ENCODE results near the gene DBT. TPM values are rescaled to one million over a fixed set of nuclear protein-coding genes. Genes with fewer than 3 reads are reported as not detected.

Gene DBT
- total and polyA plus RNA-seq, 2 of the 8 experiments (the other 6 are each of a cell fraction or from before 2014, with no cell fraction given), result 3.3 to 24.6 TPM

DNA sequence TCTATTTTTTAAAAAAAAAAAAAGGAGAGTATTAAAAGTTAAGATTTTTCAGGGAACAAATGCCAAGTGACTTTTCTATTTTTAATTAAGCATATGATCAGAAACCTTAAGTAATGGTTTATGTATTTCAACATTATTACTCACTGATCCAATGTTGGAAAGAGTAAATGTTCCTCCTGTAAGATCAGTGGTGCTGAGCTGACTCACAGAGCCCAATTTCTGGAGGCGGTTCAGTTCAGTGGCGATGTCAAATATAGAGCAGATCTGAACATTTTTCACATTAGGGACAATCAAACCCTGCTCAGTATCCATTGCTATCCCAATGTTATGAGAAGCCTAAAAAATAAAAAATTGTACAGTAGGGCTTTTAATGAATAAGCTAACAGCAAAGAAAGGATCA lies 43.3 kb downstream of the DBT start (continued):
- TF ChIP-seq, protein P1, sequence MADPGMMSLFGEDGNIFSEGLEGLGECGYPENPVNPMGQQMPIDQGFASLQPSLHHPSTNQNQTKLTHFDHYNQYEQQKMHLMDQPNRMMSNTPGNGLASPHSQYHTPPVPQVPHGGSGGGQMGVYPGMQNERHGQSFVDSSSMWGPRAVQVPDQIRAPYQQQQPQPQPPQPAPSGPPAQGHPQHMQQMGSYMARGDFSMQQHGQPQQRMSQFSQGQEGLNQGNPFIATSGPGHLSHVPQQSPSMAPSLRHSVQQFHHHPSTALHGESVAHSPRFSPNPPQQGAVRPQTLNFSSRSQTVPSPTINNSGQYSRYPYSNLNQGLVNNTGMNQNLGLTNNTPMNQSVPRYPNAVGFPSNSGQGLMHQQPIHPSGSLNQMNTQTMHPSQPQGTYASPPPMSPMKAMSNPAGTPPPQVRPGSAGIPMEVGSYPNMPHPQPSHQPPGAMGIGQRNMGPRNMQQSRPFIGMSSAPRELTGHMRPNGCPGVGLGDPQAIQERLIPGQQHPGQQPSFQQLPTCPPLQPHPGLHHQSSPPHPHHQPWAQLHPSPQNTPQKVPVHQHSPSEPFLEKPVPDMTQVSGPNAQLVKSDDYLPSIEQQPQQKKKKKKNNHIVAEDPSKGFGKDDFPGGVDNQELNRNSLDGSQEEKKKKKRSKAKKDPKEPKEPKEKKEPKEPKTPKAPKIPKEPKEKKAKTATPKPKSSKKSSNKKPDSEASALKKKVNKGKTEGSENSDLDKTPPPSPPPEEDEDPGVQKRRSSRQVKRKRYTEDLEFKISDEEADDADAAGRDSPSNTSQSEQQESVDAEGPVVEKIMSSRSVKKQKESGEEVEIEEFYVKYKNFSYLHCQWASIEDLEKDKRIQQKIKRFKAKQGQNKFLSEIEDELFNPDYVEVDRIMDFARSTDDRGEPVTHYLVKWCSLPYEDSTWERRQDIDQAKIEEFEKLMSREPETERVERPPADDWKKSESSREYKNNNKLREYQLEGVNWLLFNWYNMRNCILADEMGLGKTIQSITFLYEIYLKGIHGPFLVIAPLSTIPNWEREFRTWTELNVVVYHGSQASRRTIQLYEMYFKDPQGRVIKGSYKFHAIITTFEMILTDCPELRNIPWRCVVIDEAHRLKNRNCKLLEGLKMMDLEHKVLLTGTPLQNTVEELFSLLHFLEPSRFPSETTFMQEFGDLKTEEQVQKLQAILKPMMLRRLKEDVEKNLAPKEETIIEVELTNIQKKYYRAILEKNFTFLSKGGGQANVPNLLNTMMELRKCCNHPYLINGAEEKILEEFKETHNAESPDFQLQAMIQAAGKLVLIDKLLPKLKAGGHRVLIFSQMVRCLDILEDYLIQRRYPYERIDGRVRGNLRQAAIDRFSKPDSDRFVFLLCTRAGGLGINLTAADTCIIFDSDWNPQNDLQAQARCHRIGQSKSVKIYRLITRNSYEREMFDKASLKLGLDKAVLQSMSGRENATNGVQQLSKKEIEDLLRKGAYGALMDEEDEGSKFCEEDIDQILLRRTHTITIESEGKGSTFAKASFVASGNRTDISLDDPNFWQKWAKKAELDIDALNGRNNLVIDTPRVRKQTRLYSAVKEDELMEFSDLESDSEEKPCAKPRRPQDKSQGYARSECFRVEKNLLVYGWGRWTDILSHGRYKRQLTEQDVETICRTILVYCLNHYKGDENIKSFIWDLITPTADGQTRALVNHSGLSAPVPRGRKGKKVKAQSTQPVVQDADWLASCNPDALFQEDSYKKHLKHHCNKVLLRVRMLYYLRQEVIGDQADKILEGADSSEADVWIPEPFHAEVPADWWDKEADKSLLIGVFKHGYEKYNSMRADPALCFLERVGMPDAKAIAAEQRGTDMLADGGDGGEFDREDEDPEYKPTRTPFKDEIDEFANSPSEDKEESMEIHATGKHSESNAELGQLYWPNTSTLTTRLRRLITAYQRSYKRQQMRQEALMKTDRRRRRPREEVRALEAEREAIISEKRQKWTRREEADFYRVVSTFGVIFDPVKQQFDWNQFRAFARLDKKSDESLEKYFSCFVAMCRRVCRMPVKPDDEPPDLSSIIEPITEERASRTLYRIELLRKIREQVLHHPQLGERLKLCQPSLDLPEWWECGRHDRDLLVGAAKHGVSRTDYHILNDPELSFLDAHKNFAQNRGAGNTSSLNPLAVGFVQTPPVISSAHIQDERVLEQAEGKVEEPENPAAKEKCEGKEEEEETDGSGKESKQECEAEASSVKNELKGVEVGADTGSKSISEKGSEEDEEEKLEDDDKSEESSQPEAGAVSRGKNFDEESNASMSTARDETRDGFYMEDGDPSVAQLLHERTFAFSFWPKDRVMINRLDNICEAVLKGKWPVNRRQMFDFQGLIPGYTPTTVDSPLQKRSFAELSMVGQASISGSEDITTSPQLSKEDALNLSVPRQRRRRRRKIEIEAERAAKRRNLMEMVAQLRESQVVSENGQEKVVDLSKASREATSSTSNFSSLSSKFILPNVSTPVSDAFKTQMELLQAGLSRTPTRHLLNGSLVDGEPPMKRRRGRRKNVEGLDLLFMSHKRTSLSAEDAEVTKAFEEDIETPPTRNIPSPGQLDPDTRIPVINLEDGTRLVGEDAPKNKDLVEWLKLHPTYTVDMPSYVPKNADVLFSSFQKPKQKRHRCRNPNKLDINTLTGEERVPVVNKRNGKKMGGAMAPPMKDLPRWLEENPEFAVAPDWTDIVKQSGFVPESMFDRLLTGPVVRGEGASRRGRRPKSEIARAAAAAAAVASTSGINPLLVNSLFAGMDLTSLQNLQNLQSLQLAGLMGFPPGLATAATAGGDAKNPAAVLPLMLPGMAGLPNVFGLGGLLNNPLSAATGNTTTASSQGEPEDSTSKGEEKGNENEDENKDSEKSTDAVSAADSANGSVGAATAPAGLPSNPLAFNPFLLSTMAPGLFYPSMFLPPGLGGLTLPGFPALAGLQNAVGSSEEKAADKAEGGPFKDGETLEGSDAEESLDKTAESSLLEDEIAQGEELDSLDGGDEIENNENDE (IDR thresholded peaks at IDR 0.05; ENCODE audit: insufficient replicate concordance, low read length), result no peak
- no peak for TF ChIP-seq POLR2AphosphoS5 (IDR thresholded peaks at IDR 0.05; ENCODE audit: low read depth, low read length)
- TF ChIP-seq CBX8 (IDR thresholded peaks at IDR 0.05; ENCODE audit: borderline replicate concordance, low read depth, low read length), result no peak
- no peak for TF ChIP-seq HDAC6 (IDR thresholded peaks at IDR 0.05; ENCODE audit: low read depth, low read length)
- TF ChIP-seq POU5F1 (IDR thresholded peaks at IDR 0.05; ENCODE audit: low read depth, low read length), result no peak
- no peak for TF ChIP-seq RAD21 (IDR thresholded peaks at IDR 0.05 in 1 of 2, conservative IDR thresholded peaks at IDR 0.05 in 1 of 2; ENCODE audit: low read depth in 2 of 2, low read length in 2 of 2)
- TF ChIP-seq TAF7 (optimal IDR thresholded peaks at IDR 0.05; ENCODE audit: borderline replicate concordance, low read depth, low read length), result no peak
- no peak for TF ChIP-seq TCF12 (IDR thresholded peaks at IDR 0.05; ENCODE audit: low read depth, low read length)

Data from H1 (cell line).